ENCODE results near the gene ENTR1.
"Not testable (repeated sequence)": the region's sequence is repeated elsewhere in the genome, so short reads cannot be mapped to it uniquely, and the experiment has no call there.

Gene ENTR1

GRCh38 chr9:136438548-136439480, 28.4 kb upstream of the ENTR1 start:
- peak; percentile 44 to 45 for DNase-seq (ENCODE audit: low read depth in 2 of 2)

GRCh38 chr9:136437839-136438547, 27.6 kb upstream of the ENTR1 start:
- no peak for DNase-seq (ENCODE audit: low read depth in 2 of 2)

- no peak for DNase-seq (ENCODE audit: low read depth in 2 of 2)
Observed at GRCh38 chr9:136437430-136437829, 27.0 kb upstream of the ENTR1 start.

- DNase-seq (ENCODE audit: low read depth in 2 of 2), result no peak
Observed at GRCh38 chr9:136436055-136436634, 25.7 kb upstream of the ENTR1 start.

- DNase-seq (ENCODE audit: low read depth in 2 of 2), result no peak
Observed at GRCh38 chr9:136434580-136435169, 24.3 kb upstream of the ENTR1 start.

- DNase-seq (ENCODE audit: low read depth in 2 of 2), result no peak
Observed at GRCh38 chr9:136433849-136434579, 23.6 kb upstream of the ENTR1 start.

- no peak for DNase-seq (ENCODE audit: low read depth in 2 of 2)
Observed at GRCh38 chr9:136433043-136433715, 22.8 kb upstream of the ENTR1 start.

- no peak for DNase-seq (ENCODE audit: low read depth in 2 of 2)
Observed at GRCh38 chr9:136432591-136432990, 22.2 kb upstream of the ENTR1 start.

GRCh38 chr9:136431782-136432350, 21.5 kb upstream of the ENTR1 start:
- no peak for DNase-seq (ENCODE audit: low read depth in 2 of 2)

GRCh38 chr9:136430588-136431234, 20.3 kb upstream of the ENTR1 start:
- no peak for DNase-seq (ENCODE audit: low read depth in 2 of 2)

GRCh38 chr9:136429683-136430491, 19.5 kb upstream of the ENTR1 start:
- DNase-seq (ENCODE audit: low read depth in 2 of 2), result no peak

- no peak for DNase-seq (ENCODE audit: low read depth in 2 of 2)
Observed at GRCh38 chr9:136429075-136429628, 18.7 kb upstream of the ENTR1 start.

GRCh38 chr9:136426787-136427186, 16.4 kb upstream of the ENTR1 start:
- DNase-seq (ENCODE audit: low read depth in 2 of 2), result no peak

- not testable (repeated sequence) for DNase-seq (ENCODE audit: low read depth in 2 of 2)
Observed at GRCh38 chr9:136425367-136425766, 15.0 kb upstream of the ENTR1 start.

GRCh38 chr9:136424750-136425362, 14.4 kb upstream of the ENTR1 start:
- no peak for DNase-seq (ENCODE audit: low read depth in 2 of 2)

GRCh38 chr9:136423432-136424146, 13.2 kb upstream of the ENTR1 start:
- no peak for DNase-seq (ENCODE audit: low read depth in 2 of 2)

- no peak for DNase-seq (ENCODE audit: low read depth in 2 of 2)
Observed at GRCh38 chr9:136422876-136423275, 12.5 kb upstream of the ENTR1 start.

GRCh38 chr9:136421791-136422190, 11.4 kb upstream of the ENTR1 start:
- no peak for DNase-seq (ENCODE audit: low read depth in 2 of 2)
